NCI-H2227 (cell line): ENCODE results near the gene BATF2.
"Not testable (repeated sequence)": the region's sequence is repeated elsewhere in the genome, so short reads cannot be mapped to it uniquely, and the experiment has no call there.

ENCODE experiments used
- DNase-seq: peaks from one replicate; lab custom pipeline; 2025; ENCODE audit not compliant: unreplicated experiment; lab: John Stamatoyannopoulos, UW

The BATF2 gene

GRCh38 chr11:65013888-65014725 lies 17.3 kb upstream of the BATF2 start, which contains the start of gene ARL2:
TSS of gene ARL2 (plus strand) at chr11:65014160. CDS start at chr11:65014208, 48 bp downstream.
- DNase-seq, result peak; percentile 96

DNA sequence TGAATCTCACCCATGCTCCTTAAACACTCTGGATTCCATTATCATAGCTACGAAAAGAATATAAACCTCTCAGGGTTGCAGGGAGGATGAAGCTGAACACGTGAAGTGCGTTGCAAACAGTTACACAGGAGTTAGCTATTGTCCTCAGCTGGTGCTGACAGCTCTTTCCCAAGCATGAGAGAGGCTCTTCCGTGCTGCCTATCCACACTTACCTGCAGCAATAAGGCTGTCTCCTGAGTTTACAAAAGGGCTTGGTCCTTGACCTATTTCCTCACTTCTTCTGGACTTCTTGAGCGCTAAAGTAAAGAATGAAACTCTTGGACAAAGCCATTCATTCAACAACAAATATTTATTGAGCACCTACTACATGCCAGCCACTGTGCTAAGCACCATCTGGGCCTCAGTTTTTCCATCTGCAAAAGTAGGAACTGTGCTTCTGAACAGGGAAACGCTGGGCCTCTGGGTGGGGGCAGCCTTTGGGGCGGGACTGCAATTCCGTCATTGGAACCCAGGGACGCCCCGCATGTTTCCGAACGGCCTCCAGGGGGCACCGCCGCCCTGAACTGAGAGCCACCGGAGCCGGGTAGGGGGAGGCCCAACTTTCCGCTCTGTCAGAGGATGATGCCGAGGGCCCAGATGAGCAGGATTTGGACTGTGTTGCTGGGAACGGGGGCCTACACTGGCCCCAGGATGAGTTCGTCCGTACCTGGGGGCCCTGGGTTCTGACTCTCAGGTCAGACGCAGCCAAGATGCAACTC lies 16.5 kb upstream of the BATF2 start:
- DNase-seq, result peak; percentile 91

- DNase-seq, result no peak
These were observed 12.1 kb upstream of the BATF2 start for GRCh38 chr11:65008873-65009272.

DNA sequence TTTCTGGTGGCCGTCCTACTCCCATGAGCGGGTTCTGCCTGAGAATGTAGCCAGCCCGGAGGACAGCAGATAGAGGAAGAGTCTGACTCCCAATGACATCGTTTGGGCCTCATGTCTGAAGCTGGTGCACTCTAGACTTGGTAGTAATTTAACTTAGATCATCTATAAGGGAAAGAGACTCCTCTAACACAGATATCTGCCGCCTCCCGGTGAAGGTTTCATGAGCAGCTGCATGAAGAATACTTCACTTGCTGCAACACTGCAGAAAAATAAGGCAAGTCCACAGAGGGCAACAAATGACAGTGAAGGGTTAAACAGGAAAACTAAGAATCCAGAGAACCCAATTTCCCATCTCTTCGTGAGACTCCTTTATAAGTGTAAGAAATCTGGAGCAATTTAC lies 11.2 kb upstream of the BATF2 start:
- DNase-seq, result no peak

DNA sequence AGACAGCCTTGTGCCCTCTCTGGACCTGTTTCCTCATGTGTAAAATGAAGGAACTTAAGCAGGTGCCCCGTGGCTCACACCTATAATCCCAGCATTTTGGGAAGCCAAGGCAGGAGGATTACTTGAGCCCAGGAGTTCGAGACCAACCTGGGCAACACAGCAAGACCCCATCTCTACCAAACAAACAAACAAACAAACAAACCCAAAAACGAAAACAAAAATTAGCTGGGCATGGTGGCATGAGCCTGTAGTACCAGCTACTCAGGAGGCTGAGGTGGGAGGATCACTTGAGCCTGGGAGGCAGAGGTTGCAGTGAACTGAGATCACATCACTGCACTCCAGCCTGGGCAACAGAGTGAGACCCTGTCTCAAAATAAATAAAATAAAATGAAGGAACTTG lies 7.2 kb upstream of the BATF2 start:
- not testable (repeated sequence) for DNase-seq

GRCh38 chr11:65003282-65003681 lies 6.5 kb upstream of the BATF2 start:
- DNase-seq, result no peak

- DNase-seq, result no peak
These were observed 5.9 kb upstream of the BATF2 start for GRCh38 chr11:65002706-65003105.

GRCh38 chr11:64999478-64999877 lies 2.7 kb upstream of the BATF2 start:
- DNase-seq, result no peak

GRCh38 chr11:64998690-64999431 lies 2.1 kb upstream of the BATF2 start:
- no peak for DNase-seq

DNA sequence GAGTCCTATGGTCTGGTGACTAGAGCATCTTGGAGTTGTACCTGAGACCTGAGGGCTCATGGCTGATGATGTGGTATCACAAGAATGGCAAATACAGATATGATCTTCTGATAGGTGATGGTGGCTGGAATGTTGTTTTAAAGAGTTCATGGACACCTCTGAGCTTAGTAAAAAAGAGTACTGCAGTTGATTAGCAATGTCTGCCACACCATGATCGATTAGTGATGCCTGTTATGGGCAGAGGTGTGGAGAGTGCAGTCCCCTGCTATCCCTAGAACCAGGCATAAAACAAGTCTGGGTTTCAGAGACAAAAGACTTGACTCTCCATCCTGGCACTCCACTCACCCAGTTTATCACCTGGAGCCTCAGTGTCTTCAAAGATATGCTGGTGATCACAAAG lies 1.4 kb upstream of the BATF2 start:
- peak; percentile 14 for DNase-seq

DNA sequence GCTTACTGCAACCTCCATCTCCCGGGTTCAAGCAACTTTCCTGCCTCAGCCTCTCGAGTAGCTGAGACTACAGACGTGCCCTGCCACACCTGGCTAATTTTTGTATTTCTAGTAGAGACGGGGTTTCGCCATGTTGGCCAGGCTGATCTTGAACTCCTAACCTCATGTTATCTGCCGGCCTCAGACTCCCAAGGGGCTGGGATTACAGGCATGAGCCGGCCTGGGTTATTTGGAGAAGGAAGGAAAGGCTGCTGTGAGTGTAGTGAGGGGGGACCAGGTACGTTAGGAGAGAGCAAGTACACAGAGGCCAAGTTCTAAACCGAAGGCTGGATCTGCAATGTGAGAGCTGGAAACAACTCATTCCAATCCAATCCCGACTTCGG lies 453 bp downstream of the BATF2 start:
- DNase-seq, result no peak

- DNase-seq, result no peak
These were observed 2.5 kb downstream of the BATF2 start for GRCh38 chr11:64994318-64994717.

DNA sequence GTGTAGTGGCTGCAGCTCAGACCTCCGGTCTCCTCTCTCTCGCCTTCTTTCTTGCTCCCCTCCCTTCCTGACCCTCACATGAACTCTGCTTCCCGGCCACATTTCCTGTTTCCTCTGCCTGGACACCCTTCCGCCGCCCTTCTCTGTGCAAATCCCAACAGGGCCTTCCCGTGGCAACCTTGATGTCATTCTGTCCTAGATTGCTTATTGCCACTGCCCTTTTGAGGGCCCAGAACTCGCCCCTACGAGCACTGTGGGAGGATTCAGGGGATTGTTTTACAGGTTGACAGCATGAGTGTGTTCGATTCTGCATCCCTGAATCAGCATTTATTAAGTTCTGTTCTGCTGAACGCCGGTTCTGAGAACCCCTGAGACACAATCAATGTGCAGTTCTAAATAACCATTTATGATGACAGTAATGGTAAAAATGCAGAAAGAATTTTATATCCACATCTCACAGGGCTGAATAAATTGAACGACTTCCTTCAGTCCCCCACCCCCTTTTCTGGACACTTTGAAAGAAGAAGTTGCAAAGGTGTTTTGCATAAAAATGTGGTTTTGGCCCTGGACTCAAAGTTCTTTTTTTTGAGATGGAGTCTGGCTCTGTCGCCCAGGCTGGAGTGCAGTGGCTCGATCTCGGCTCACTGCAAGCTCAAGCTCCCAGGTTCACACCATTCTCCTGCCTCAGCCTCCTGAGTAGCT lies 6.4 kb downstream of the BATF2 start:
- DNase-seq, result no peak

DNA sequence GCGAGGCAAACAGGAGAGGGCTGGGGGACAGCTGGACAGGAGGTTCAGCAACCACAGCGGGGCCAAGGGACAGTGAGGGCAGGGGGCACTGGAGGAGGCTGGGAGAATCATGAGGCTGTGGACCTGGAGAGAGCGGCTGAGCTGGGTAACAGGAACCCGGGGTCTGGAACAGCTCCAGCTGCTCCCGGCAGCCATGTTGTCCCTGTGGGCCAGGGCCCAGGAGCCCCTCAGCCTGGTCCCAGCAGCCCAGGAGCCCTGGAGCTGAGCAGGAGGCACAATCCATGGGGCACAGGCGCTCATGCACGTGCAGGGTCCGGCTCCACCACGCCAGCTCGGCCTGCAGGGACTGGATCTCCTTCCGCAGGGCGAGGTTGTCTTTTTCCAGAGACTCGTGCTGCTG lies 7.4 kb downstream of the BATF2 start:
- no peak for DNase-seq

GRCh38 chr11:64987998-64988854 lies 8.5 kb downstream of the BATF2 start:
- no peak for DNase-seq

DNA sequence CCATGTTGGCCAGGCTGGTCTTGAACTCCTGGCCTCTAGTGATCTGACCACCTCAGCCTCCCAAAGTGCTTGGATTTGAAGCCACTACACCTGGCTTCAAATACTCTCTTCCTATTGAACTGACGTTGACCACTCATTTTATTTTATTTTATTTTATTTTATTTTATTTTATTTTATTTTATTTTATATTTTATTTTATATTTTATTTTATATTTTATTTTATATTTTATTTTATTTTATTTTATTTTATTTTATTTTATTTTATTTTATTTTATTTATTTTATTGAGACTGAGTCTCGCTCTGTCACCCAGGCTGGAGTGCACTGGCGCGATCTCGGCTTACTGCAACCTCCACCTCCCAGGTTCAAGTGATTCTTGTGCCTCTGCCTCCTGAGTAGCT lies 13.4 kb downstream of the BATF2 start:
- DNase-seq, result not testable (repeated sequence)

DNA sequence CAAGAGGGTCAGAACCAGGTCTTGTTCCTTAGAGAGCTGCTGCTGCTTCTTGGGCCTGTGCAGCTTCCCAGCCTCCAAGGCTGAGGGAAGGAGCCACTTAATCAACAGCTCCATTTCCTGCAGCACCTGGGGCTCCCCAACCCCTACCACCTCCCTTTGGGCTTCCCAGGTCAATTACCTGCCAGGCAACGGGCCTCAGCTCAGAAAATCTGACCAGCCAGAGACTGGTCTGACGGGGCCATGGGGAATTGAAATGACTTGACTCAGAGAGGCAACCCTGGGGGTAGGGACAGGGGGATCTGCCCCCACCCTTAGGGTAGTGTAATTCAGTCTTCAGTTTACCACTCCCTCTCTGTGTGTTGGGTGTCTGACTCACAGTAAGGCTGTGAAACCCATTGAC lies 20.1 kb downstream of the BATF2 start:
- DNase-seq, result no peak

DNA sequence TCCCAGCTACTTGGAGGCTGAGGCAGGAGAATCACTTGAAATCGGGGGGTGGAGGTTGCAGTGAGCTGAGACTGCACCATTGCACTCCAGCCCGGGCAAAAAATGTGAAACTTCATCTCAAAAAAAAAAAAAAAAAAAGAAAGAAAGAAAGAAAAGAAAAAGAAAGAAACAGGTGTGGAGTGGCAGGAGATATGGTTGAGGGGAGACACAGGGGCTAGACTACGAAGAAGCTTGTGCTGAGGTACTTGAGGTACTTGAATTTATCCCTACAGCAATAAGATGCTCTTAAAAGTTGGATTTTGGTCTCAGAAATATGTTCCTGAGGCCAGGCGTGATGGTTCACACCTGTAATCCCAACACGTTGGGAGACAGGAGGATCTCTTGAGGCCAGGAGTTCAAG lies 22.6 kb downstream of the BATF2 start:
- no peak for DNase-seq

DNA sequence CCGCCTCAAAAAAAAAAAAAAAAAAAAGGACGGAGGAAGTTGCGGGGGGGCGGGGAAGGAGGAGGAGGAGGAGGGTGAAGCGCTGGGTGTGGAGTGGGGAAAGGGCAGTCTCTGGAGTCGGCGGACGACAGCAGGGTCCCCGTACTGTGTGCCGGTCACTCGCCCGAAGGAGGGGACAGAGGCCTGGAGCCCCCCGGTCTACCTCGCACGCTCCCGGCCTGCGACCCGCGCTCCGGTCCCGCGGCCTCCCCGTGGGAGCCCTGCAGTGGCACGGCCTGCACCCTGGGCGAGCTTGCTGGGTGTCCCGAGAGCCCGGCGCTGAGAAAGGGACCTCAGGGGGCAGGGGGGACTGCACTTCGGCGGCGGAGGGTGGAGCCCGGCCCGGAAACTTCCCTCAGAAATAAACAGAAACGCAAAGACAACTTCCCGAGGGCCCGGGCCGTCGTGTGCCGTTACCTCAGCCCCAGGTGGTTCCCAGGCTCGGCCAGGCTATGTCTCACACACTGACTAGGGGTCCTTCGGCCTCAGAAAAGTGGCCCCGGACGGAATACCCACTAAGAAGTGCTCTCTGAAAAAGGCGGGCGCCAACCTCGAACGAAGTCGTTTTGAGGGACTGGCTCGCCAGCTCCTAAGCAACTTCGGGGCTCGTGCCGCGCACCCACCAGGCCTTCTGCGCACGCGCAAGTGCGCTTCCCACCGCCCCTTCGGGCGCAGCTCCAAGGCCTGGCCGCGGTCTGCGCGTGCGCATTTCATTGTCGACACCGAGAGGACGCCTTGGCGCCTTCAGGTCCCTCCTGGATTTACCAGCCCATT lies 25.1 kb downstream of the BATF2 start, which contains the start of gene MAJIN:
MAJIN (minus strand) TSS at position 688 of the 813 bp plus-strand sequence. CDS start 12,703 bp downstream, outside the sequence.
- no peak for DNase-seq
